GM12878 (cell line): Measurements from ENCODE around the gene CFAP126.

Experiments
- DPF2 ChIP-seq: fragments of 450-650 bp; IDR thresholded peaks from 2 replicates; pipeline ENCODE4 v1.6.1; 2017; ENCODE audit warnings: mild to moderate bottlenecking
- POLR2A ChIP-seq: IDR thresholded peaks from 2 replicates; pipeline ENCODE4 v1.6.1; 2011; ENCODE audit warnings: low read depth, mild to moderate bottlenecking, low read length
- USF2 ChIP-seq: IDR thresholded peaks from 2 replicates; pipeline ENCODE4 v1.6.1; 2011; ENCODE audit warnings: low read depth, low read length, improper control_type of control experiment, borderline replicate concordance
- ZZZ3 ChIP-seq: IDR thresholded peaks from 2 replicates; pipeline ENCODE4 v1.6.1; 2011; ENCODE audit warnings: low read depth; ENCODE audit not compliant: control insufficient read depth, insufficient read length

- TF ChIP-seq USF2 (no peak), ZZZ3 (no peak), DPF2 (no peak), POLR2A (no peak)
These were observed 21.0 kb upstream of the CFAP126 start for GRCh38 chr1:161388639-161389038.
